Liver (tissue), 3 donors: ENCODE measurements around the gene C5.

Source experiments
- EGR1 ChIP-seq, 2 donors: IDR thresholded peaks; 2 replicates each; pipeline ENCODE4 v1.6.1; 2016 to 2018; ENCODE audit warnings: antibody characterized with exemption in 2 of 2, low read depth in 2 of 2
- FOXA1 ChIP-seq: IDR thresholded peaks from 2 replicates; pipeline ENCODE4 v1.6.1; 2016; ENCODE audit warnings: antibody characterized with exemption
- GABPA ChIP-seq, 2 donors: IDR thresholded peaks in 1 of 2; conservative IDR thresholded peaks in 1 of 2; 2 replicates each; pipeline ENCODE4 v1.6.1; 2016; ENCODE audit warnings: antibody characterized with exemption in 2 of 2, mild to moderate bottlenecking in 1 of 2, moderate library complexity in 1 of 2
- HNF4G ChIP-seq: IDR thresholded peaks from 2 replicates; pipeline ENCODE4 v1.6.1; 2016; ENCODE audit warnings: antibody characterized with exemption
- NR2F2 ChIP-seq: IDR thresholded peaks from 2 replicates; pipeline ENCODE4 v1.6.1; 2016; ENCODE audit warnings: antibody characterized with exemption
- RAD21 ChIP-seq, 2 donors: IDR thresholded peaks; 2 replicates each; pipeline ENCODE4 v1.6.1; 2016; ENCODE audit warnings: antibody characterized with exemption in 2 of 2, mild to moderate bottlenecking in 2 of 2
- SP1 ChIP-seq: IDR thresholded peaks from 2 replicates; pipeline ENCODE4 v1.6.1; 2018; ENCODE audit warnings: antibody characterized with exemption, mild to moderate bottlenecking
- TAF1 ChIP-seq: conservative IDR thresholded peaks from 2 replicates; pipeline ENCODE4 v1.6.1; 2016; ENCODE audit warnings: antibody characterized with exemption, mild to moderate bottlenecking
- YY1 ChIP-seq: IDR thresholded peaks from 2 replicates; pipeline ENCODE4 v1.6.1; 2016; ENCODE audit warnings: antibody characterized with exemption, mild to moderate bottlenecking
- TF ChIP-seq, protein P1 (sequence below): fragments of 150-350 bp; IDR thresholded peaks from 2 replicates; pipeline ENCODE4 v1.5.1; 2017; ENCODE audit warnings: improper control_type of control experiment, low read depth, low read length; ENCODE audit not compliant: missing input control
- TF ChIP-seq, protein P2 (sequence below): IDR thresholded peaks from 2 replicates; pipeline ENCODE4 v1.6.1; 2016; ENCODE audit warnings: antibody characterized with exemption, mild to moderate bottlenecking
- TF ChIP-seq, protein P3 (sequence below): IDR thresholded peaks from 2 replicates; pipeline ENCODE4 v1.6.1; 2016; ENCODE audit warnings: antibody characterized with exemption
- TF ChIP-seq, protein P4 (sequence below): IDR thresholded peaks from 2 replicates; pipeline ENCODE4 v1.6.1; 2016; ENCODE audit warnings: antibody characterized with exemption
- donor health status: healthy.
- donor health status: healthy.

DNA sequence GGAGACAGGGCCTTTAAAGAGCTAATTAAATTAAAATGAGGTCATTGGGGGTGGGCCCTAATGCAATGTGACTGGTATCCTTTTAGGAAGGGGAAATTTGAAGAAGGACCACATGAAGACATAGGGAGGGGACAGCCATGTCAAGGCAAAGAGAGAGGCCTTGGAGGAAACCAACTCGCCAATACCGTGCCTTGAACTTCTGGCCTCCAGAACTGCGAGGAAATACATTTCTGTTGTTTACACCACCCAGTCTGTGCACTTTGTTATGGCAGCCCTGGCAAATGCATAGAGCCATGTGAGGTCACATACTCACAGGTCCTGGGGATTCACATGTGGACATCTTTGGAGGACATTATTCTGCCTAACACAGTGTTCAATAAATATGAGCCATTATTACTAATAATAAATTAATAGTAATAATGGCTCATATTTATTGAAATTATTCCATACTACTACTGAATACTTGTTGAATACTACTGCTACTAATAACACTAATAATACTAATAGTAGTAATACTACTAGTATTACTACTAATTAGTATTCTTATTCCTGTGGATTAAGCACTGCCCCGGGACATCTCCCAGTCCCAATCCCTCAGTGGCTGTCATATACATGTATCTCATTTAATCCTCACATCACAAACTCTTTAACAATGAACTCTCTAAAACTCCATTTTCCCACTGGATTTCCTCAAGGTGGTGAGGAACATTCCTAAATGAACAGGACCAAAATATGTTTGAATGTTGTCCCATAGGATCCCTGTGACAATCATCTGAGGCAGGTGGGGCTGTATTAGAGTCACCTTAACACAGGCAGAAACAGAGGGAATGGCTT, 131.9 kb downstream of the C5 start:
- TF ChIP-seq TAF1 (no peak), RAD21 (IDR thresholded peaks at IDR 0.05) (no peak), YY1 (no peak), EGR1 (IDR thresholded peaks at IDR 0.05; ENCODE audit: low read depth in 2 of 2) (no peak), NR2F2 (no peak), SP1 (no peak), GABPA (IDR thresholded peaks at IDR 0.05 in 1 of 2, conservative IDR thresholded peaks at IDR 0.05 in 1 of 2) (no peak), HNF4G (no peak), FOXA1 (no peak)
- TF ChIP-seq, protein P1, sequence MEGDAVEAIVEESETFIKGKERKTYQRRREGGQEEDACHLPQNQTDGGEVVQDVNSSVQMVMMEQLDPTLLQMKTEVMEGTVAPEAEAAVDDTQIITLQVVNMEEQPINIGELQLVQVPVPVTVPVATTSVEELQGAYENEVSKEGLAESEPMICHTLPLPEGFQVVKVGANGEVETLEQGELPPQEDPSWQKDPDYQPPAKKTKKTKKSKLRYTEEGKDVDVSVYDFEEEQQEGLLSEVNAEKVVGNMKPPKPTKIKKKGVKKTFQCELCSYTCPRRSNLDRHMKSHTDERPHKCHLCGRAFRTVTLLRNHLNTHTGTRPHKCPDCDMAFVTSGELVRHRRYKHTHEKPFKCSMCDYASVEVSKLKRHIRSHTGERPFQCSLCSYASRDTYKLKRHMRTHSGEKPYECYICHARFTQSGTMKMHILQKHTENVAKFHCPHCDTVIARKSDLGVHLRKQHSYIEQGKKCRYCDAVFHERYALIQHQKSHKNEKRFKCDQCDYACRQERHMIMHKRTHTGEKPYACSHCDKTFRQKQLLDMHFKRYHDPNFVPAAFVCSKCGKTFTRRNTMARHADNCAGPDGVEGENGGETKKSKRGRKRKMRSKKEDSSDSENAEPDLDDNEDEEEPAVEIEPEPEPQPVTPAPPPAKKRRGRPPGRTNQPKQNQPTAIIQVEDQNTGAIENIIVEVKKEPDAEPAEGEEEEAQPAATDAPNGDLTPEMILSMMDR, result no peak
- TF ChIP-seq, protein P2, sequence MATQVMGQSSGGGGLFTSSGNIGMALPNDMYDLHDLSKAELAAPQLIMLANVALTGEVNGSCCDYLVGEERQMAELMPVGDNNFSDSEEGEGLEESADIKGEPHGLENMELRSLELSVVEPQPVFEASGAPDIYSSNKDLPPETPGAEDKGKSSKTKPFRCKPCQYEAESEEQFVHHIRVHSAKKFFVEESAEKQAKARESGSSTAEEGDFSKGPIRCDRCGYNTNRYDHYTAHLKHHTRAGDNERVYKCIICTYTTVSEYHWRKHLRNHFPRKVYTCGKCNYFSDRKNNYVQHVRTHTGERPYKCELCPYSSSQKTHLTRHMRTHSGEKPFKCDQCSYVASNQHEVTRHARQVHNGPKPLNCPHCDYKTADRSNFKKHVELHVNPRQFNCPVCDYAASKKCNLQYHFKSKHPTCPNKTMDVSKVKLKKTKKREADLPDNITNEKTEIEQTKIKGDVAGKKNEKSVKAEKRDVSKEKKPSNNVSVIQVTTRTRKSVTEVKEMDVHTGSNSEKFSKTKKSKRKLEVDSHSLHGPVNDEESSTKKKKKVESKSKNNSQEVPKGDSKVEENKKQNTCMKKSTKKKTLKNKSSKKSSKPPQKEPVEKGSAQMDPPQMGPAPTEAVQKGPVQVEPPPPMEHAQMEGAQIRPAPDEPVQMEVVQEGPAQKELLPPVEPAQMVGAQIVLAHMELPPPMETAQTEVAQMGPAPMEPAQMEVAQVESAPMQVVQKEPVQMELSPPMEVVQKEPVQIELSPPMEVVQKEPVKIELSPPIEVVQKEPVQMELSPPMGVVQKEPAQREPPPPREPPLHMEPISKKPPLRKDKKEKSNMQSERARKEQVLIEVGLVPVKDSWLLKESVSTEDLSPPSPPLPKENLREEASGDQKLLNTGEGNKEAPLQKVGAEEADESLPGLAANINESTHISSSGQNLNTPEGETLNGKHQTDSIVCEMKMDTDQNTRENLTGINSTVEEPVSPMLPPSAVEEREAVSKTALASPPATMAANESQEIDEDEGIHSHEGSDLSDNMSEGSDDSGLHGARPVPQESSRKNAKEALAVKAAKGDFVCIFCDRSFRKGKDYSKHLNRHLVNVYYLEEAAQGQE, result no peak
- TF ChIP-seq, protein P3, sequence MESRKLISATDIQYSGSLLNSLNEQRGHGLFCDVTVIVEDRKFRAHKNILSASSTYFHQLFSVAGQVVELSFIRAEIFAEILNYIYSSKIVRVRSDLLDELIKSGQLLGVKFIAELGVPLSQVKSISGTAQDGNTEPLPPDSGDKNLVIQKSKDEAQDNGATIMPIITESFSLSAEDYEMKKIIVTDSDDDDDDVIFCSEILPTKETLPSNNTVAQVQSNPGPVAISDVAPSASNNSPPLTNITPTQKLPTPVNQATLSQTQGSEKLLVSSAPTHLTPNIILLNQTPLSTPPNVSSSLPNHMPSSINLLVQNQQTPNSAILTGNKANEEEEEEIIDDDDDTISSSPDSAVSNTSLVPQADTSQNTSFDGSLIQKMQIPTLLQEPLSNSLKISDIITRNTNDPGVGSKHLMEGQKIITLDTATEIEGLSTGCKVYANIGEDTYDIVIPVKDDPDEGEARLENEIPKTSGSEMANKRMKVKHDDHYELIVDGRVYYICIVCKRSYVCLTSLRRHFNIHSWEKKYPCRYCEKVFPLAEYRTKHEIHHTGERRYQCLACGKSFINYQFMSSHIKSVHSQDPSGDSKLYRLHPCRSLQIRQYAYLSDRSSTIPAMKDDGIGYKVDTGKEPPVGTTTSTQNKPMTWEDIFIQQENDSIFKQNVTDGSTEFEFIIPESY, result no peak
- TF ChIP-seq, protein P4, sequence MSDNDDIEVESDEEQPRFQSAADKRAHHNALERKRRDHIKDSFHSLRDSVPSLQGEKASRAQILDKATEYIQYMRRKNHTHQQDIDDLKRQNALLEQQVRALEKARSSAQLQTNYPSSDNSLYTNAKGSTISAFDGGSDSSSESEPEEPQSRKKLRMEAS, result no peak
